Activated CD4-positive, alpha-beta T cell treated with anti-CD3 and anti-CD28 coated beads, Interleukin-2, amount 50 U/mL, for 1 hour (primary cell): ENCODE results near the gene PIKFYVE.
"Not testable (repeated sequence)": the region's sequence is repeated elsewhere in the genome, so short reads cannot be mapped to it uniquely, and the experiment has no call there.

Experiments used
- DNase-seq: peaks from one replicate; pipeline ENCODE4 v3.0.0-alpha.2; 2020

PIKFYVE gene

GRCh38 chr2:208366215-208367127, 100.4 kb downstream of the PIKFYVE start:
- no peak for DNase-seq

GRCh38 chr2:208369091-208369490, 103.0 kb downstream of the PIKFYVE start:
- no peak for DNase-seq

- DNase-seq: no peak
Observed at GRCh38 chr2:208370881-208371633, 105.0 kb downstream of the PIKFYVE start.

GRCh38 chr2:208371634-208371935, 105.5 kb downstream of the PIKFYVE start:
- DNase-seq: no peak

- DNase-seq: no peak
Observed at GRCh38 chr2:208373460-208374089, 107.5 kb downstream of the PIKFYVE start.

- no peak for DNase-seq
Observed at GRCh38 chr2:208375491-208376068, 109.5 kb downstream of the PIKFYVE start.

- DNase-seq: not testable (repeated sequence)
Observed at GRCh38 chr2:208377344-208377860, 111.3 kb downstream of the PIKFYVE start.

GRCh38 chr2:208379192-208379591, 113.1 kb downstream of the PIKFYVE start:
- no peak for DNase-seq

- no peak for DNase-seq
Observed at GRCh38 chr2:208384637-208385036, 118.6 kb downstream of the PIKFYVE start.

- no peak for DNase-seq
Observed at GRCh38 chr2:208386541-208386940, 120.5 kb downstream of the PIKFYVE start.

- no peak for DNase-seq
Observed at GRCh38 chr2:208389940-208390339, 123.9 kb downstream of the PIKFYVE start.

GRCh38 chr2:208392300-208392699, 126.2 kb downstream of the PIKFYVE start:
- DNase-seq: no peak

GRCh38 chr2:208396796-208397195, 130.7 kb downstream of the PIKFYVE start:
- not testable (repeated sequence) for DNase-seq

GRCh38 chr2:208399201-208399600, 133.1 kb downstream of the PIKFYVE start:
- no peak for DNase-seq

GRCh38 chr2:208406474-208407451, 140.7 kb downstream of the PIKFYVE start, which contains the start of gene PTH2R:
Gene PTH2R (plus strand): TSS chr2:208406792. CDS start chr2:208407044, 252 bp downstream.
- DNase-seq: no peak

GRCh38 chr2:208407667-208408066, 141.6 kb downstream of the PIKFYVE start:
- DNase-seq: no peak
